HepG2 (cell line): Measurements from ENCODE around the gene HS6ST2. TPM values are rescaled to one million over a fixed set of nuclear protein-coding genes. Genes with fewer than 3 reads are reported as not detected.

Source experiments
- DMAP1 ChIP-seq: IDR thresholded peaks from 2 replicates; pipeline ENCODE4 v1.6.1; 2016
- FOXP4 ChIP-seq: sonication (generic); formaldehyde crosslinking; IDR thresholded peaks from 2 replicates; pipeline ENCODE4 v1.4.0; 2020; ENCODE audit warnings: missing genetic modification reagents
- HNF4A ChIP-seq: sonication (generic); formaldehyde crosslinking; IDR thresholded peaks from 2 replicates; pipeline ENCODE4 v1.4.0; 2020; ENCODE audit warnings: missing genetic modification reagents
- HOXA7 ChIP-seq: sonication (generic); formaldehyde crosslinking; IDR thresholded peaks from 2 replicates; pipeline ENCODE4 v1.8.1; 2022; ENCODE audit warnings: mild to moderate bottlenecking, missing genetic modification reagents, moderate library complexity
- ISX ChIP-seq: sonication (generic); formaldehyde crosslinking; conservative IDR thresholded peaks from 2 replicates; pipeline ENCODE4 v1.5.0; 2020; ENCODE audit warnings: missing genetic modification reagents
- RBM22 ChIP-seq: fragments of 200-400 bp; formaldehyde crosslinking; optimal IDR thresholded peaks from 2 replicates; pipeline ENCODE3; 2017; ENCODE audit warnings: mild to moderate bottlenecking, low read length, moderate library complexity
- TBX2 ChIP-seq: sonication (generic); formaldehyde crosslinking; IDR thresholded peaks from 2 replicates; pipeline ENCODE4 v1.5.0; 2020; ENCODE audit warnings: missing genetic modification reagents, mild to moderate bottlenecking, borderline replicate concordance
- ZBTB38 ChIP-seq: sonication (generic); formaldehyde crosslinking; IDR thresholded peaks from 2 replicates; pipeline ENCODE4 v1.5.1; 2020; ENCODE audit warnings: mild to moderate bottlenecking, missing genetic modification reagents
- ZFP62 ChIP-seq: sonication (generic); formaldehyde crosslinking; IDR thresholded peaks from 2 replicates; pipeline ENCODE4 v1.4.0; 2020; ENCODE audit warnings: missing genetic modification reagents
- ZGPAT ChIP-seq: IDR thresholded peaks from 2 replicates; pipeline ENCODE4 v1.6.1; 2016; ENCODE audit warnings: mild to moderate bottlenecking
- ZNF3 ChIP-seq: IDR thresholded peaks from 2 replicates; pipeline ENCODE4 v1.7.0; 2017; ENCODE audit warnings: inconsistent platforms
- ZNF510 ChIP-seq: sonication (generic); formaldehyde crosslinking; IDR thresholded peaks from 2 replicates; pipeline ENCODE4 v1.4.0; 2020; ENCODE audit warnings: low read depth, mild to moderate bottlenecking, missing genetic modification reagents
- ZSCAN29 ChIP-seq: sonication (generic); formaldehyde crosslinking; conservative IDR thresholded peaks from 2 replicates; pipeline ENCODE4 v1.4.0; 2020; ENCODE audit warnings: mild to moderate bottlenecking, missing genetic modification reagents
- polyA plus RNA-seq, 8 experiments: library from polyadenylated mRNA; depleted of rRNA in 3 of 8; stranded (reverse) in 7 of 8; unstranded in 1 of 8; fragments of >200 nt; fragmentation: Illumina TruSeq in 4 of 8; extraction: Trizol in 4 of 8; gene quantifications; 2 replicates each; pipeline versions ENCODE4 v1.2.1 to v1.2.3, GENCODE V29; 2011 to 2016; ENCODE audit warnings: low read depth in 4 of 8, missing spikeins in 1 of 8, mixed read lengths in 1 of 8; ENCODE audit not compliant: insufficient read depth in 1 of 8
- total RNA-seq, 5 experiments: library from RNA; depleted of rRNA; stranded (reverse); fragments of >200 nt; fragmentation: Illumina TruSeq; extraction: Trizol; gene quantifications; 2 replicates each; pipeline ENCODE4 v1.2.3, GENCODE V29; 2016; ENCODE audit warnings: low read depth in 1 of 5
- TF ChIP-seq, protein P1 (sequence below): sonication (generic); formaldehyde crosslinking; IDR thresholded peaks from 2 replicates; pipeline ENCODE4 v1.5.1; 2020; ENCODE audit warnings: missing genetic modification reagents, mild to moderate bottlenecking, borderline replicate concordance
- TF ChIP-seq, protein P2 (sequence below): sonication (generic); formaldehyde crosslinking; IDR thresholded peaks from 2 replicates; pipeline ENCODE4 v1.5.0; 2020; ENCODE audit warnings: missing genetic modification reagents
- TF ChIP-seq, protein P3 (sequence below): sonication (generic); formaldehyde crosslinking; IDR thresholded peaks from 2 replicates; pipeline ENCODE4 v1.4.0; 2020; ENCODE audit warnings: missing genetic modification reagents, mild to moderate bottlenecking, borderline replicate concordance

Gene HS6ST2
- total and polyA plus RNA-seq, 2 of the 13 experiments (the other 11 are each of a cell fraction or from before 2014, with no cell fraction given) = 0.05 TPM; not detected in 1

GRCh38 chrX:132590350-132591026 is 367.9 kb downstream of the HS6ST2 start (continued):
- TF ChIP-seq, protein P1, sequence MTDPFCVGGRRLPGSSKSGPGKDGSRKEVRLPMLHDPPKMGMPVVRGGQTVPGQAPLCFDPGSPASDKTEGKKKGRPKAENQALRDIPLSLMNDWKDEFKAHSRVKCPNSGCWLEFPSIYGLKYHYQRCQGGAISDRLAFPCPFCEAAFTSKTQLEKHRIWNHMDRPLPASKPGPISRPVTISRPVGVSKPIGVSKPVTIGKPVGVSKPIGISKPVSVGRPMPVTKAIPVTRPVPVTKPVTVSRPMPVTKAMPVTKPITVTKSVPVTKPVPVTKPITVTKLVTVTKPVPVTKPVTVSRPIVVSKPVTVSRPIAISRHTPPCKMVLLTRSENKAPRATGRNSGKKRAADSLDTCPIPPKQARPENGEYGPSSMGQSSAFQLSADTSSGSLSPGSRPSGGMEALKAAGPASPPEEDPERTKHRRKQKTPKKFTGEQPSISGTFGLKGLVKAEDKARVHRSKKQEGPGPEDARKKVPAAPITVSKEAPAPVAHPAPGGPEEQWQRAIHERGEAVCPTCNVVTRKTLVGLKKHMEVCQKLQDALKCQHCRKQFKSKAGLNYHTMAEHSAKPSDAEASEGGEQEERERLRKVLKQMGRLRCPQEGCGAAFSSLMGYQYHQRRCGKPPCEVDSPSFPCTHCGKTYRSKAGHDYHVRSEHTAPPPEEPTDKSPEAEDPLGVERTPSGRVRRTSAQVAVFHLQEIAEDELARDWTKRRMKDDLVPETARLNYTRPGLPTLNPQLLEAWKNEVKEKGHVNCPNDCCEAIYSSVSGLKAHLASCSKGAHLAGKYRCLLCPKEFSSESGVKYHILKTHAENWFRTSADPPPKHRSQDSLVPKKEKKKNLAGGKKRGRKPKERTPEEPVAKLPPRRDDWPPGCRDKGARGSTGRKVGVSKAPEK (CRISPR knock-in tag) = no peak
- TF ChIP-seq, protein P2, sequence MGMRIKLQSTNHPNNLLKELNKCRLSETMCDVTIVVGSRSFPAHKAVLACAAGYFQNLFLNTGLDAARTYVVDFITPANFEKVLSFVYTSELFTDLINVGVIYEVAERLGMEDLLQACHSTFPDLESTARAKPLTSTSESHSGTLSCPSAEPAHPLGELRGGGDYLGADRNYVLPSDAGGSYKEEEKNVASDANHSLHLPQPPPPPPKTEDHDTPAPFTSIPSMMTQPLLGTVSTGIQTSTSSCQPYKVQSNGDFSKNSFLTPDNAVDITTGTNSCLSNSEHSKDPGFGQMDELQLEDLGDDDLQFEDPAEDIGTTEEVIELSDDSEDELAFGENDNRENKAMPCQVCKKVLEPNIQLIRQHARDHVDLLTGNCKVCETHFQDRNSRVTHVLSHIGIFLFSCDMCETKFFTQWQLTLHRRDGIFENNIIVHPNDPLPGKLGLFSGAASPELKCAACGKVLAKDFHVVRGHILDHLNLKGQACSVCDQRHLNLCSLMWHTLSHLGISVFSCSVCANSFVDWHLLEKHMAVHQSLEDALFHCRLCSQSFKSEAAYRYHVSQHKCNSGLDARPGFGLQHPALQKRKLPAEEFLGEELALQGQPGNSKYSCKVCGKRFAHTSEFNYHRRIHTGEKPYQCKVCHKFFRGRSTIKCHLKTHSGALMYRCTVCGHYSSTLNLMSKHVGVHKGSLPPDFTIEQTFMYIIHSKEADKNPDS = peak; percentile 64; the same call in 1 of the 2 replicates
- TF ChIP-seq ZFP62 (CRISPR knock-in tag) = no peak
- no peak for TF ChIP-seq ISX (CRISPR knock-in tag)
- TF ChIP-seq ZNF3 (CRISPR knock-in tag) = no peak
- no peak for TF ChIP-seq HOXA7 (CRISPR knock-in tag)
- TF ChIP-seq RBM22 = no peak
- no peak for TF ChIP-seq DMAP1 (CRISPR knock-in tag)
- TF ChIP-seq TBX2 = peak; percentile 96
- peak; percentile 93 for TF ChIP-seq ZGPAT (CRISPR knock-in tag)
- no peak for TF ChIP-seq ZNF510 (CRISPR knock-in tag)
- TF ChIP-seq, protein P3, sequence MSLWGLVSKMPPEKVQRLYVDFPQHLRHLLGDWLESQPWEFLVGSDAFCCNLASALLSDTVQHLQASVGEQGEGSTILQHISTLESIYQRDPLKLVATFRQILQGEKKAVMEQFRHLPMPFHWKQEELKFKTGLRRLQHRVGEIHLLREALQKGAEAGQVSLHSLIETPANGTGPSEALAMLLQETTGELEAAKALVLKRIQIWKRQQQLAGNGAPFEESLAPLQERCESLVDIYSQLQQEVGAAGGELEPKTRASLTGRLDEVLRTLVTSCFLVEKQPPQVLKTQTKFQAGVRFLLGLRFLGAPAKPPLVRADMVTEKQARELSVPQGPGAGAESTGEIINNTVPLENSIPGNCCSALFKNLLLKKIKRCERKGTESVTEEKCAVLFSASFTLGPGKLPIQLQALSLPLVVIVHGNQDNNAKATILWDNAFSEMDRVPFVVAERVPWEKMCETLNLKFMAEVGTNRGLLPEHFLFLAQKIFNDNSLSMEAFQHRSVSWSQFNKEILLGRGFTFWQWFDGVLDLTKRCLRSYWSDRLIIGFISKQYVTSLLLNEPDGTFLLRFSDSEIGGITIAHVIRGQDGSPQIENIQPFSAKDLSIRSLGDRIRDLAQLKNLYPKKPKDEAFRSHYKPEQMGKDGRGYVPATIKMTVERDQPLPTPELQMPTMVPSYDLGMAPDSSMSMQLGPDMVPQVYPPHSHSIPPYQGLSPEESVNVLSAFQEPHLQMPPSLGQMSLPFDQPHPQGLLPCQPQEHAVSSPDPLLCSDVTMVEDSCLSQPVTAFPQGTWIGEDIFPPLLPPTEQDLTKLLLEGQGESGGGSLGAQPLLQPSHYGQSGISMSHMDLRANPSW = peak; percentile 80; the same call in 1 of the 2 replicates
- peak; percentile 91 for TF ChIP-seq HNF4A (CRISPR knock-in tag)
- TF ChIP-seq ZSCAN29 (CRISPR knock-in tag) = peak; percentile 67; the same call in 1 of the 2 replicates
- no peak for TF ChIP-seq ZBTB38 (CRISPR knock-in tag)
- TF ChIP-seq FOXP4 (CRISPR knock-in tag) = peak; percentile 95
